Right lobe of liver (tissue), 6 donors: ENCODE results near the gene RBMS3. TPM values are rescaled to one million over a fixed set of nuclear protein-coding genes. Genes with fewer than 3 reads are reported as not detected.

Source experiments
- ATAC-seq, 4 donors: fragments of 200-7000 bp; cut with Tn5 transposase; one replicate each; pipeline ENCODE4 v1.9.1; 2020; ENCODE audit warnings: mild to moderate bottlenecking in 4 of 4, moderate library complexity in 4 of 4
- DNase-seq, 3 donors: peaks; one replicate each; pipeline ENCODE4 v3.0.0-alpha.2; 2020
- H3K27ac ChIP-seq, 3 donors: fragments of 200-600 bp; one replicate each; pipeline ENCODE4 v1.8.0; 2022
- H3K27me3 ChIP-seq, 2 donors: fragments of 200-600 bp; one replicate each; pipeline ENCODE4 v1.8.0; 2022
- H3K36me3 ChIP-seq, 4 donors: fragments of 200-600 bp; sonication (generic) in 1 of 4; one replicate each; pipeline versions ENCODE4 v1.5.1 to v1.8.0; 2017 to 2022; ENCODE audit warnings: control low read depth in 1 of 4
- H3K4me1 ChIP-seq, 4 donors: fragments of 200-600 bp; sonication (generic) in 1 of 4; one replicate each; pipeline versions ENCODE4 v1.5.1 to v1.8.0; 2017 to 2022; ENCODE audit warnings: control low read depth in 1 of 4
- H3K4me3 ChIP-seq, 3 donors: fragments of 200-600 bp; one replicate each; pipeline ENCODE4 v1.8.0; 2022
- H3K9me3 ChIP-seq, 4 donors: fragments of 200-600 bp; sonication (generic) in 1 of 4; one replicate each; pipeline versions ENCODE4 v1.5.1 to v1.8.0; 2017 to 2022; ENCODE audit warnings: control low read depth in 1 of 4
- POLR2A ChIP-seq: fragments of 450-650 bp; IDR thresholded peaks from one replicate; pipeline ENCODE4 v1.6.1; 2017; ENCODE audit warnings: antibody characterized with exemption, mild to moderate bottlenecking
- WGBS: methylation state at CpG from one replicate; pipeline ENCODE4 v1.1.6; 2018; ENCODE audit warnings: low coverage, low lambda C conversion rate; ENCODE audit not compliant: insufficient coverage; ENCODE audit errors: missing lambda C conversion rate; 5-methylcytosine and 5-hydroxymethylcytosine counted together
- intact Hi-C, 2 donors: fragments of 100-400 bp; cut with DNase I; formaldehyde crosslinking; loops; one replicate each; pipeline versions ENCODE4 v1.11.2 to v1.14.1; 2022
- total RNA-seq, 6 experiments: library from RNA; depleted of rRNA in 2 of 6; stranded (reverse); fragments of >200 nt in 2 of 6; fragmentation: NEBNext Ultra II Directional in 3 of 6; extraction: Animal tissue kit (Norgen Biotek cat#: 25700) in 3 of 6; gene quantifications; one replicate each; pipeline versions ENCODE4 v1.1.0 to v1.2.4, GENCODE V29; 2016 to 2023
- TF ChIP-seq, protein P1 (sequence below), 4 donors: fragments of 200-600 bp in 3 of 4; fragments of 450-650 bp in 1 of 4; IDR thresholded peaks; one replicate each; pipeline versions ENCODE4 v1.5.1 to v1.8.0; 2016 to 2022; ENCODE audit warnings: antibody characterized with exemption in 4 of 4, mild to moderate bottlenecking in 2 of 4
- donor health status: DM: no; HTN: yes; CAD: no.
- donor health status: DM: no; HTN: no; CAD: no.
- donor health status: DM: no; HTN: no; CAD: no.
- donor health status: DM: no; HTN: yes; CAD: no.
- donor health status: DM: no; HTN: yes; CAD: no.

RBMS3 gene
- total RNA-seq, 6 experiments from 2014 or later = 6.3 to 11.5 (median 8.3) TPM

DNA sequence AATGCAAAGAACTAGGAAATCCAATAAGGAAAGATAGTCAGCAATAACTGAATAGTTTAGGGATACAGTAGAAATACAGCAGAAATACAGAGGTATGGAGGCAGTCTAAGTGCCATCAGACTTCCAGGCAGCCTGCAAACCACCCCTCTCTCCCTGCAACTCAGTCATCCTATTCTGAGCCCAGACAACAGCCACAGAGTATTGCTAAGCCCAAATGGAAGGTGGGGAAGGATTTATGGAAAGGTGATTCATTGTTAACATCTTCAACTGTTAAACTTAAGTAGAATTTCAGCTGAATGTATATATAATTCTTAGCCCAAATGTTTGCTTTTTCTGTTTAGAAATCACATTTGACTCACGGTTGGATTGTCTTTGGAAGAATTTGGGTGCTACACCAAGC, 300.4 kb downstream of the RBMS3 start:
- WGBS = 56% methylated on average over 1 of the region's 1 CpG
- no peaks in the 10 kb centered on the region for H3K4me1 ChIP-seq
- no peaks in the 10 kb centered on the region for H3K9me3 ChIP-seq
- H3K27ac ChIP-seq = no peak overlapping the region
- H3K27me3 ChIP-seq = no peaks in the 10 kb centered on the region
- intact Hi-C loops = no loop called here
- H3K36me3 ChIP-seq = no peaks in the 10 kb centered on the region
- ATAC-seq (no peak), DNase-seq (no peak)
- no peak for TF ChIP-seq POLR2A
- H3K4me3 ChIP-seq = no peak overlapping the region

- Histone ChIP-seq H3K4me1 (no peaks in the 10 kb centered on the region), H3K9me3 (no peaks in the 10 kb centered on the region), H3K4me3 (no peak overlapping the region), H3K27ac (no peak overlapping the region), H3K27me3 (no peaks in the 10 kb centered on the region), H3K36me3 (no peaks in the 10 kb centered on the region)
- TF ChIP-seq, protein P1, sequence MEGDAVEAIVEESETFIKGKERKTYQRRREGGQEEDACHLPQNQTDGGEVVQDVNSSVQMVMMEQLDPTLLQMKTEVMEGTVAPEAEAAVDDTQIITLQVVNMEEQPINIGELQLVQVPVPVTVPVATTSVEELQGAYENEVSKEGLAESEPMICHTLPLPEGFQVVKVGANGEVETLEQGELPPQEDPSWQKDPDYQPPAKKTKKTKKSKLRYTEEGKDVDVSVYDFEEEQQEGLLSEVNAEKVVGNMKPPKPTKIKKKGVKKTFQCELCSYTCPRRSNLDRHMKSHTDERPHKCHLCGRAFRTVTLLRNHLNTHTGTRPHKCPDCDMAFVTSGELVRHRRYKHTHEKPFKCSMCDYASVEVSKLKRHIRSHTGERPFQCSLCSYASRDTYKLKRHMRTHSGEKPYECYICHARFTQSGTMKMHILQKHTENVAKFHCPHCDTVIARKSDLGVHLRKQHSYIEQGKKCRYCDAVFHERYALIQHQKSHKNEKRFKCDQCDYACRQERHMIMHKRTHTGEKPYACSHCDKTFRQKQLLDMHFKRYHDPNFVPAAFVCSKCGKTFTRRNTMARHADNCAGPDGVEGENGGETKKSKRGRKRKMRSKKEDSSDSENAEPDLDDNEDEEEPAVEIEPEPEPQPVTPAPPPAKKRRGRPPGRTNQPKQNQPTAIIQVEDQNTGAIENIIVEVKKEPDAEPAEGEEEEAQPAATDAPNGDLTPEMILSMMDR (IDR thresholded peaks at IDR 0.05) = no peak
- no peak for TF ChIP-seq POLR2A
- 77% methylated on average over 2 of the region's 3 CpGs for WGBS
- intact Hi-C loops = no loop called here
- DNase-seq (no peak), ATAC-seq (no peak)
These were observed 301.4 kb downstream of the RBMS3 start for GRCh38 chr3:29582273-29582672.

GRCh38 chr3:29583861-29584260, 303.0 kb downstream of the RBMS3 start:
- no peak for TF ChIP-seq POLR2A
- TF ChIP-seq, protein P1 (IDR thresholded peaks at IDR 0.05) = no peak
- intact Hi-C loops = no loop called here
- Histone ChIP-seq H3K27me3 (no peaks in the 10 kb centered on the region), H3K4me1 (no peaks in the 10 kb centered on the region), H3K9me3 (no peaks in the 10 kb centered on the region), H3K27ac (no peak overlapping the region), H3K36me3 (no peaks in the 10 kb centered on the region), H3K4me3 (no peak overlapping the region)
- ATAC-seq = no peak
- DNase-seq = no peak

GRCh38 chr3:29585368-29585767, 304.5 kb downstream of the RBMS3 start:
- no peaks in the 10 kb centered on the region for H3K27me3 ChIP-seq
- no peak overlapping the region for H3K27ac ChIP-seq
- H3K36me3 ChIP-seq = no peaks in the 10 kb centered on the region
- DNase-seq = no peak
- H3K4me3 ChIP-seq = no peak overlapping the region
- no peak for ATAC-seq
- H3K9me3 ChIP-seq = no peaks in the 10 kb centered on the region
- WGBS = 60% methylated on average over 3 of the region's 3 CpGs
- H3K4me1 ChIP-seq = no peaks in the 10 kb centered on the region
- no peak for TF ChIP-seq POLR2A
- TF ChIP-seq, protein P1 (IDR thresholded peaks at IDR 0.05) = no peak
- intact Hi-C loops = no loop called here

- H3K36me3 ChIP-seq = no peaks in the 10 kb centered on the region
- no peak for DNase-seq
- TF ChIP-seq, protein P1 (IDR thresholded peaks at IDR 0.05) = no peak
- no peak for TF ChIP-seq POLR2A
- no peaks in the 10 kb centered on the region for H3K27me3 ChIP-seq
- 57% methylated on average over 2 of the region's 2 CpGs for WGBS
- no peak overlapping the region for H3K4me3 ChIP-seq
- no peak overlapping the region for H3K27ac ChIP-seq
- H3K9me3 ChIP-seq = no peaks in the 10 kb centered on the region
- no peaks in the 10 kb centered on the region for H3K4me1 ChIP-seq
- intact Hi-C loops = no loop called here
- no peak for ATAC-seq
These were observed 306.5 kb downstream of the RBMS3 start for GRCh38 chr3:29587340-29587739.
